ENCODE results near the gene TBC1D24.

GRCh38 chr16:2475413-2476344 is 752 bp downstream of the TBC1D24 start:
- TF ChIP-seq CTCF (conservative IDR thresholded peaks at IDR 0.05) (no peak), ZFX (IDR thresholded peaks at IDR 0.05) (no peak)

Measured in C4-2B (cell line).